Mucosa of descending colon (tissue), 3 donors: ENCODE results near the gene NXF1. TPM values are rescaled to one million over a fixed set of nuclear protein-coding genes. Genes with fewer than 3 reads are reported as not detected.
A peak's percentile ranks its signal among the peaks of the same experiment; 100 is the strongest.
"Not testable (repeated sequence)": the region's sequence is repeated elsewhere in the genome, so short reads cannot be mapped to it uniquely, and the experiment has no call there.

Experiments used
- ATAC-seq: fragments of 200-7000 bp; cut with Tn5 transposase; one replicate; pipeline ENCODE4 v1.9.1; 2020; ENCODE audit warnings: mild to moderate bottlenecking, moderate library complexity
- DNase-seq, 3 donors: peaks; one replicate each; pipeline ENCODE4 v3.0.0-alpha.2; 2020
- H3K36me3 ChIP-seq: fragments of 200-600 bp; one replicate; pipeline ENCODE4 v1.8.0; 2021; ENCODE audit warnings: low read depth, mild to moderate bottlenecking
- H3K4me1 ChIP-seq: fragments of 200-600 bp; one replicate; pipeline ENCODE4 v1.8.0; 2021; ENCODE audit warnings: low read depth, mild to moderate bottlenecking
- H3K4me3 ChIP-seq: fragments of 200-600 bp; one replicate; pipeline ENCODE4 v1.8.0; 2021; ENCODE audit warnings: mild to moderate bottlenecking
- H3K9me3 ChIP-seq: fragments of 200-600 bp; one replicate; pipeline ENCODE4 v1.8.0; 2021; ENCODE audit warnings: mild to moderate bottlenecking
- CTCF ChIP-seq: fragments of 200-600 bp; IDR thresholded peaks from one replicate; pipeline ENCODE4 v1.8.0; 2022; ENCODE audit warnings: antibody characterized with exemption, mild to moderate bottlenecking
- intact Hi-C, 2 donors: fragments of 100-400 bp; cut with DNase I in 1 of 2; cut with micrococcal nuclease in 1 of 2; formaldehyde crosslinking; loops; one replicate each; pipeline versions ENCODE4 v1.11.0 to v1.11.1; 2022; cut with DNase I, micrococcal nuclease
- total RNA-seq, 3 donors: library from RNA; stranded (reverse); fragmentation: NEBNext Ultra II Directional in 2 of 3; extraction: Animal tissue kit (Norgen Biotek cat#: 25700) in 2 of 3; gene quantifications; one replicate each; pipeline versions ENCODE4 v1.2.1 to v1.2.4, GENCODE V29; 2021 to 2023
- donor health status: DM: no; HTN: no; CAD: no; lungs with moderate emphysema.
- donor health status: DM: no; HTN: no; CAD: no.
- donor health status: DM: no; HTN: yes; CAD: no.

The NXF1 gene
- total RNA-seq, 3 donors from 2014 or later = 46.7 to 103 (median 55.0) TPM

DNA sequence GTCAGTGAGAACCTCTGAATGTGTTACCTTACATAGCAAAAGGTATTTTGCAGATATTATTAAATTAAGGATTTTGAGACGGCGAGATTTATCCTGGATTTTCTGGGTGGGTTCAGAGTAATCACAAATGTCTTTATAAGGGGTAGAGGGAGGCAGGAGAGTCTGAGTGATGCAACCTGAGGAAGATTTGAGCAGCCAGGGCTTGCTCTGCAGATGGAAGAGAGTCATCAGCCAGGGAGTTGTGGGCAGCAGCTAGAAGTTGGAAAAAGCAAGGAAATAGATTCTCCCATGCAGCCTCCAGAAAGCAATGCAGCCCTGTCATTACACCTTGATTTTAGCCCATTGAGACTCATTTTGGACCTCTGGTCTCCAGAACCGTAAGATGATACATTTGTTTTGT, 38.2 kb upstream of the NXF1 start:
- Histone ChIP-seq H3K36me3 (no peaks in the 10 kb centered on the region), H3K9me3 (no peaks in the 10 kb centered on the region), H3K4me1 (peaks cover 6% of the 10 kb centered on the region), H3K4me3 (no peak overlapping the region)
- DNase-seq (no peak), ATAC-seq (no peak)
- no peak for TF ChIP-seq CTCF
- intact Hi-C loops = no loop called here

- peak in 2 of 3 donors; percentile 38 to 51 for DNase-seq
- H3K4me3 ChIP-seq, H3K4me1 ChIP-seq, H3K36me3 ChIP-seq, intact Hi-C loops, ATAC-seq, H3K9me3 ChIP-seq: not testable (repeated sequence)
Measured at GRCh38 chr11:62842891-62843290, 37.7 kb upstream of the NXF1 start.

- Histone ChIP-seq H3K36me3 (no peaks in the 10 kb centered on the region), H3K9me3 (no peaks in the 10 kb centered on the region), H3K4me3 (peak overlapping the region; percentile 20), H3K4me1 (peaks cover 8% of the 10 kb centered on the region)
- intact Hi-C loops = no loop called here
- no peak for TF ChIP-seq CTCF
- DNase-seq = peak in 2 of 3 donors; percentile 65 to 77
- ATAC-seq = no peak
Measured at GRCh38 chr11:62842171-62842741, 37.0 kb upstream of the NXF1 start.

DNA sequence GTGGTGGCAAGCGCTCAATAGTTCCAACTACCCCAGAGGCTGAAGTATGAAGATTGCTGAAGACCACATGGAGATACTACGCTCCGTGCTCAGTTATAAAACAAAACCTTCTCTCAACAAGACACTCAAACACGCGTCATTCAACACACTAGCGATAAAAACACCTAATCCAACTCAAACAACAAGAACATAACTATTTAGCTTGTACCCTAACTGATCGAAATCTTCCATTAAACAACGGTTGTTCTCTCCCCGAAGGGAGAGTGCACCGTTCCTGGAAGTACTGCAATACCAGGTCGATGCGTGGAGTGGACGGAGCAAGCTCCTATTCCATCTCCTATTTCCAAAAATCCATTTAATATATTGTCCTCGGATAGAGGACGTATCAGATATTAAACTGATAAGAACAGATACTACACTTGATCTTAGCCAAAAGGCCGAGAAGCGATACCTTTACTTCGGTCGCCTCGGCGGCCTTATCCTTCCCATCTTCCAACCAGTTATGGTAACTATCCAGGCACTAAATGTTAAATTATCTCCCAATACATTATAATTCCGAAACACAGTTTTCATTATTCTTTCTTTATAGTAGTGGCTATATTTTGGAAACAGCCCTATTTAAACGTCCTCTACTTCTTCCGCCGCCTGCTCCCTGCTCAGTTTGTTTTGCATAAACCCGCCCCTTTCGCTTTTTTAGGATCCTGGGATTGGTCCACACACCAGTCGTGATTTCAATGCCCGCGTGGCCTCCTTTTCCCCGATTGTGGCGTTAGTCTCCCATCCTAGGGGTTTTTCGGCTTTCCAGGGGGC, 36.3 kb upstream of the NXF1 start:
- peaks cover 8% of the 10 kb centered on the region for H3K4me1 ChIP-seq
- intact Hi-C loops = no loop called here
- ATAC-seq (peak; percentile 77), DNase-seq (peak; percentile 85 to 92 (median 90))
- H3K9me3 ChIP-seq = no peaks in the 10 kb centered on the region
- peak overlapping the region; percentile 20 for H3K4me3 ChIP-seq
- peak; percentile 21 for TF ChIP-seq CTCF
- no peaks in the 10 kb centered on the region for H3K36me3 ChIP-seq

DNA sequence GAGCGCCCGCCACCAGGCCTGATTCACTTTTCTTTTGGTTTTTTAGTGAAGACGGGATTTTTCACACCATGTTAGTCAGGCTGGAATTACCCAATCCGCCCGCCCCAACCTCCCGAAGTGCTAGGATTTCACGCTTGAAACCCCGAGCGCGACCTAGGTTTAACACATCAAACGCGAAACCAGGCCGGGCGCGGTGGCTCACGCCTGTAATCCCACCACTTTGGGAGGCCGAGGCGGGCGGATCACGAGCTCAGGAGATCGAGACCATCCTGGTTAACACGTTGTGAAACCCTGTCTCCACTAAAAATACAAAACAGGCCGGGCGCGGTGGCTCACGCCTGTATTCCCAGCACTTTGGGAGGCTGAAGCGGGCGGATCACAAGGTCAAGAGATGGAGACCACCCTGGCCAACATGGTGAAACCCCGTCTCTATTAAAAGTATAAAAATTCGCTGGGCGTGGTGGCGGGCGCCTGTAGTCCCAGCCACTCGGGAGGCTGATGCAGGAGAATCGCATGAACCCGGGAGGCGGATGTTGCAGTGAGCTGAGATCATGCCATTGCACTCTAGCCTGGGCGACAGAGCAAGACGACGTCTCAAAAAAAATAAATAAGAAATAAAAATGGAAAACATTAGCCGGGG, 35.6 kb upstream of the NXF1 start:
- peak; percentile 71 to 81 (median 76) for DNase-seq
- H3K9me3 ChIP-seq, H3K4me1 ChIP-seq, intact Hi-C loops, H3K36me3 ChIP-seq: not testable (repeated sequence)
- peak overlapping the region; percentile 64 for H3K4me3 ChIP-seq
- ATAC-seq = peak; percentile 6

DNA sequence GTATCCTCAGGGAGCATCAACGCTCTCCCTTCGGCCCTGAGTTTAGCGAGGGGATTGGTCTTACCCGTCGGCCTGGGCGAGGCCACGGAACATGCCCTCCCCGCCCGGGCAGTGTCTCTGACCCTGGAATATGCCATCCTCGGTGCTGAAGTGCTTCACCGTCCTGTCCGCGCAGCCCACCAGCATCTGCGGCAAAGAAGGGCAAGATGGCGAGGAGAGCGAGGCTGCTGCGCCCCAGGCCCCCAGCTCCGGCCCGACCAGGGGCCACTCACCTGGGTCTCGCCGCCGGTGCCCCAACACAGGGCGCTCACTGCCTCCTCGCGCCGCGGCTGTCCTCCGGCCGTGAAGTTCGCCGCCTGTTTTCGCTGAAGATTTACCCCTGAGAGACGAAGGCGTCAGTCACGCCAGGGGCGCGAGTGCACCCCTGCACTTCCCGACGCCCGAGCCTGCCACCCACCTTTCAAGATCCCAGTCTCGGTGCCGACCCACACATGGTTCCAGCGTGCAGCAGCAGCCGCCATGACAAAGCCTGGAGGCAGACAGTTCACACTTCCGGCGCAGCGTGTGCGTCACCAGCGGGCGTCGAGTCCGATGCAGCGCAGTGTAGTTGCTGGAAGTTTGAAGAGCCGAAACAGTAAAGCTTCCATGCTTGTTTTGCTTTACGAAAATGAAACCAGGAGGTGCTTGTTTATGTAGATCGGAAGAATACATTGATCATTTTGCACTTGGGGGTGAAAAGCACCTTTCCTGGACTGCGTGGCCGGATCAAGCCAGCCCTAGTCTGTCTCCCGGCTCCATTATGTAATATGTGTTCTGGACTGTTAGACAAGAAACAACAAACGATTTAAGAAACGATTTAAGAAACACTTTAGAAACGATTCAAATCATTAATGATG, 34.1 kb upstream of the NXF1 start, which contains the start of gene WDR74:
WDR74 (minus strand) TSS at position 541 of the 896 bp plus-strand sequence; CDS start at position 521, 20 bp downstream.
- intact Hi-C loops = no loop called here
- H3K4me1 ChIP-seq = peaks cover 8% of the 10 kb centered on the region

More for the DNA sequence above, 34.1 kb upstream of the NXF1 start, which contains the start of gene WDR74:
- ATAC-seq (peak; percentile 77), DNase-seq (peak; percentile 94 to 97 (median 96))
- TF ChIP-seq CTCF = no peak
- no peaks in the 10 kb centered on the region for H3K36me3 ChIP-seq
- H3K9me3 ChIP-seq = no peaks in the 10 kb centered on the region
- H3K4me3 ChIP-seq = peak within 1 kb of the TSS; percentile 64
